Prostate gland (tissue), 2 donors: ENCODE data around the gene TMEM178B. TPM values are rescaled to one million over a fixed set of nuclear protein-coding genes. Genes with fewer than 3 reads are reported as not detected.

Experiments used
- DNase-seq: peaks from one replicate; pipeline ENCODE4 v3.0.0-alpha.2; 2019; ENCODE audit warnings: low spot score
- H3K27ac ChIP-seq, 2 donors: fragments of 200-600 bp; sonication (generic); 2 replicates each; pipeline ENCODE4 v1.5.1; 2017 to 2019
- H3K27me3 ChIP-seq: fragments of 200-600 bp; sonication (generic); replicated peaks from 2 replicates; pipeline ENCODE4 v1.5.1; 2019; ENCODE audit not compliant: insufficient read depth
- H3K36me3 ChIP-seq, 2 donors: fragments of 200-600 bp; sonication (generic); 1 replicate in 1 of 2; 2 replicates in 1 of 2; pipeline versions ENCODE4 v1.5.1 to v1.8.1; 2017 to 2019
- H3K4me1 ChIP-seq: fragments of 200-600 bp; sonication (generic); replicated peaks from 2 replicates; pipeline ENCODE4 v1.5.1; 2019
- H3K4me3 ChIP-seq, 2 donors: fragments of 200-600 bp; sonication (generic); 2 replicates each; pipeline ENCODE4 v1.5.1; 2017 to 2019
- H3K9me3 ChIP-seq: fragments of 200-600 bp; sonication (generic); 2 replicates; pipeline ENCODE4 v1.5.1; 2017
- POLR2A ChIP-seq: fragments of 450-650 bp; IDR thresholded peaks from one replicate; pipeline ENCODE4 v1.6.1; 2016; ENCODE audit warnings: antibody characterized with exemption, mild to moderate bottlenecking
- POLR2AphosphoS5 ChIP-seq: sonication (generic); formaldehyde crosslinking; IDR thresholded peaks from one replicate; pipeline ENCODE4 v1.6.1; 2017; ENCODE audit warnings: antibody characterized with exemption
- WGBS: methylation state at CpG from one replicate; pipeline ENCODE4 v1.1.5; 2018; 5-methylcytosine and 5-hydroxymethylcytosine counted together
- intact Hi-C: fragments of 100-400 bp; cut with DNase I; formaldehyde crosslinking; loops from one replicate; pipeline ENCODE4 v1.14.2; 2022
- total RNA-seq, 2 donors: library from RNA; depleted of rRNA; stranded (reverse); fragments of >200 nt; gene quantifications; one replicate each; pipeline ENCODE4 v1.1.0, GENCODE V29; 2016
- TF ChIP-seq, protein P1 (sequence below), 4 experiments: fragments of 200-600 bp in 2 of 4; fragments of 450-650 bp in 2 of 4; sonication (generic) in 2 of 4; IDR thresholded peaks; 1 replicate in 3 of 4; 2 replicates in 1 of 4; pipeline ENCODE4 v1.5.1; 2016 to 2019; ENCODE audit warnings: antibody characterized with exemption in 4 of 4, mild to moderate bottlenecking in 2 of 4, moderate library complexity in 2 of 4

TMEM178B gene
- total RNA-seq, 2 donors from 2014 or later: 3.4 to 5.2 TPM

DNA sequence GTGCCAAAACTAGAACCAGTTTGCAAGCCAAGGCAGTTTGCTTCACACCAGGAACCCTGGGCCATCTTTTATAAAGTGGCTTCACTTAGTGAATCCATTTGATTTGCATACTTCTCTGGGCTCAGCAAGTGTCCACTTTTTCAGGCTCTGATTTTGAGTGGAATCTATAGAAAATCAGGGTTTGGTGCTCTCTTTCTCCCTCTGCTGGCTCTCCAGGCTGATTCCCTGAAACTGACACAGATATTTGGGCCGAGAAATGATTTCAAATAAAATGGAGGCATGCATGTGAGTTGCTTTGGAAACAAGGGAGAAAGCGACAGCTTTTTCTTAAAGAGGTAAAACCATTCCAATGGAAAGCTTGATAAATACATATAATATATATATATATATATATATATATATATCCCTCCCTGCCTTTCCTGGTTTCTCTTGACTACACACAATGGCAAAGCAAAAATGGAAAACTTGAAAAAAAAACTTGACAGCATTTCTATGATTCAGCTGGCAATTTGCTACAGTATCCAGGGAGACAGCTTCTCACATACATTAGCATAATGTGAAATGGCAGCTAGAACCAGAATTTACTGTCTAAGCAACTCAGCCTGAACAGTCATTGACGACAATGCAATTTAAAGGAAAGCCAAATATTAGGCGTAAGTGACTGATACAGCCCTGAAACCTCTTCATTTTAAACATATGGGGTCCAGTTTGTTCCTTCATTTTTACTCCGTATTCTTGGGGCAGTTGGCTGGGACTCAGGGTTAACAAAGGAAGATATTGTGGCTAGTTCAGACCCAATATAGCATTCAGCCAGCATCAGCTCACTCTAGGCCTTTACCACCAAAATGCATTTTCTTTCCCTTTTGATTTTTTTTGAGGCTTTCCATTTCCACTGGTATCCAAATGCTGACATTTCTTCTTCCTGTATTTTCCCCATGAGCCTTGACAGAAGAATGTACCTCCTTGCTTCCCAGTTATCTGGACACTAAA, 188.5 kb downstream of the TMEM178B start:
- no peaks in the 10 kb centered on the region for H3K27me3 ChIP-seq
- no peaks in the 10 kb centered on the region for H3K36me3 ChIP-seq
- TF ChIP-seq, protein P1, sequence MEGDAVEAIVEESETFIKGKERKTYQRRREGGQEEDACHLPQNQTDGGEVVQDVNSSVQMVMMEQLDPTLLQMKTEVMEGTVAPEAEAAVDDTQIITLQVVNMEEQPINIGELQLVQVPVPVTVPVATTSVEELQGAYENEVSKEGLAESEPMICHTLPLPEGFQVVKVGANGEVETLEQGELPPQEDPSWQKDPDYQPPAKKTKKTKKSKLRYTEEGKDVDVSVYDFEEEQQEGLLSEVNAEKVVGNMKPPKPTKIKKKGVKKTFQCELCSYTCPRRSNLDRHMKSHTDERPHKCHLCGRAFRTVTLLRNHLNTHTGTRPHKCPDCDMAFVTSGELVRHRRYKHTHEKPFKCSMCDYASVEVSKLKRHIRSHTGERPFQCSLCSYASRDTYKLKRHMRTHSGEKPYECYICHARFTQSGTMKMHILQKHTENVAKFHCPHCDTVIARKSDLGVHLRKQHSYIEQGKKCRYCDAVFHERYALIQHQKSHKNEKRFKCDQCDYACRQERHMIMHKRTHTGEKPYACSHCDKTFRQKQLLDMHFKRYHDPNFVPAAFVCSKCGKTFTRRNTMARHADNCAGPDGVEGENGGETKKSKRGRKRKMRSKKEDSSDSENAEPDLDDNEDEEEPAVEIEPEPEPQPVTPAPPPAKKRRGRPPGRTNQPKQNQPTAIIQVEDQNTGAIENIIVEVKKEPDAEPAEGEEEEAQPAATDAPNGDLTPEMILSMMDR (IDR thresholded peaks at IDR 0.05): no peak
- TF ChIP-seq POLR2A: no peak
- TF ChIP-seq POLR2AphosphoS5: no peak
- intact Hi-C loops: no loop called here
- H3K4me1 ChIP-seq: no peaks in the 10 kb centered on the region
- no peak overlapping the region for H3K4me3 ChIP-seq
- H3K9me3 ChIP-seq: no peaks in the 10 kb centered on the region
- WGBS: 78% methylated on average over 5 of the region's 5 CpGs
- H3K27ac ChIP-seq: no peak overlapping the region
- DNase-seq: no peak

DNA sequence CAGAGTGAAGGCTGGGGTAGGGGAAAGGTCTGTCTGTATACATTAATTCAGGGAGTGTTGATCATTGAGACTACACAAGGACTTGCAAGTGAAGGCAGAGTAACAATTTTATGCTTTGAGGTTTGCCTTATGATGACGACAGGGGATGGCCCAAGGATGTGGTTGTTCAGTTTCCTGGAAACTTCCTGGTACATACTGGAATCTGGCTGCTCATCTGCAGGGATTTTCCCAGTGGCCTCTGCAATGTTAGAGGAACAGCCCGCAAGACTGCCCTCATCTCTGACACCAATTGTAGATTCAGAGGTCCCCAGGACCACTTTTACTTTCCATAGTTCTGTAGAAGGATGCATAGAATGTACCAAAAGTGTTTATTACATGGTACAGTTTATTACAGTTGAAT, 189.6 kb downstream of the TMEM178B start:
- Histone ChIP-seq H3K27ac (no peak overlapping the region), H3K27me3 (no peaks in the 10 kb centered on the region), H3K4me1 (no peaks in the 10 kb centered on the region), H3K9me3 (no peaks in the 10 kb centered on the region), H3K36me3 (no peaks in the 10 kb centered on the region), H3K4me3 (no peak overlapping the region)
- intact Hi-C loops: no loop called here
- WGBS: 83% methylated on average over 2 of the region's 2 CpGs
- TF ChIP-seq POLR2AphosphoS5 (no peak), POLR2A (no peak)
- TF ChIP-seq, protein P1 (IDR thresholded peaks at IDR 0.05): no peak
- no peak for DNase-seq

DNA sequence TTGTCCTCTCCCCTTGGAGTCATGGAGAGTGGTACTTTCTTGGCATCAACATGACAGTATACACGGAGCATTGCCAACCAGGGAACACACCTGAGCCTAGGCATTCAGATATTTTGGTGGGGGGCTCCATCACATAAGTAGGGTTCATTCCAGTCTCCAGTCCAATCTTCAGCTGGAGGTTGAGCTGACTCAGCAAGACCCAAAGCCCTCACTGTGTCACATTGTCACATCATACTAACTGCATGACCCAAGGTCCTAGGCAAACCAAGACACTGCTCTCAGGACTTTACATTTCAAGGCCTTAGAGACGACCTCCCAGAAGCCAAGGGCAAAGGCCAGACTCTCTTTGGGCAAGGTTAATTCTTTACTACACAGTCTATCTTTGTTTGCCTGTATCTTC, 190.1 kb downstream of the TMEM178B start:
- Histone ChIP-seq H3K4me3 (no peak overlapping the region), H3K36me3 (no peaks in the 10 kb centered on the region), H3K4me1 (no peaks in the 10 kb centered on the region), H3K27me3 (no peaks in the 10 kb centered on the region), H3K9me3 (no peaks in the 10 kb centered on the region), H3K27ac (no peak overlapping the region)
- intact Hi-C loops: no loop called here
- 64% methylated on average over 2 of the region's 2 CpGs for WGBS
- no peak for DNase-seq
- TF ChIP-seq POLR2AphosphoS5 (no peak), POLR2A (no peak)
- TF ChIP-seq, protein P1 (IDR thresholded peaks at IDR 0.05): no peak

DNA sequence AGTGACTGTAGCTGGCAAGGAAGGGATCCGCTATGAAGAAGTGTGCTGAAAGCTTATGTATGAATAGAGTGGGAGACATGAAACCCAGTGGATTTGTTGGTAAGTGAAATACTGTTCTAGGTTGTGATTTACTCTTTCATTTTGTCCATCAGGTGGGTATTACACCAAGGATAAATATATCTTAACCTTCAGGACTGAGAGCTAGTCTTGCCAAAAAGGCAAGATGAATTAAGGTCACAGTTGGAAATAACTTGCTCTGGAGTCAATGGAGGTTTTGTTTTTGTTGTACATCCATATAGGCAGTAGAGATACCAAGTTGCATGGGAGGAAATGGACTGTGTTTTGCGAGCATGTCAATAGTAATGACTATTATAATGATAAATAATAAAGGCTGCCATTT, 190.6 kb downstream of the TMEM178B start:
- intact Hi-C loops: no loop called here
- TF ChIP-seq, protein P1 (IDR thresholded peaks at IDR 0.05): no peak
- TF ChIP-seq POLR2AphosphoS5: no peak
- no peak for TF ChIP-seq POLR2A
- Histone ChIP-seq H3K27ac (no peak overlapping the region), H3K27me3 (no peaks in the 10 kb centered on the region), H3K9me3 (no peaks in the 10 kb centered on the region), H3K4me1 (no peaks in the 10 kb centered on the region), H3K36me3 (no peaks in the 10 kb centered on the region), H3K4me3 (no peak overlapping the region)
- 94% methylated on average over 2 of the region's 2 CpGs for WGBS
- no peak for DNase-seq

DNA sequence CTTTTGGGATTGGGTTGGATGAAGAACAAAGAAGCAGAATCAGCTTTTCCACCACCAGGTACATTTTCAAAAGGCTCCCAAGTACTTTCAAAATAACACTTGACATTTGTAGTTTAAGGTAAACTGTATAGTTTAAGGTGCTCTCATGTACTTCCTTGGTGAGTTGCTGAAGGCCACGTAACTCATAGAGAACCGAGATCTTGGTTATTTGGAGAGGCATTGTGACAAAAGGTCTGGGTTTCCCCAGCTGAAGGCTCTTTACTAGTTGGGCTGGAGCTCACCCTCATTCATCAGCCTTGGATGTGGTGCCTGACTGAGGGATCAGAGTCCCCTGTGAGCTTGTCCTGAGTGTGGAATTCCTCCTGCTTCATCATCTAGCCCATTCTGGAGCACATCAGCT, 191.8 kb downstream of the TMEM178B start:
- intact Hi-C loops: no loop called here
- no peaks in the 10 kb centered on the region for H3K36me3 ChIP-seq
- WGBS: 91% methylated on average over 2 of the region's 2 CpGs
- no peaks in the 10 kb centered on the region for H3K27me3 ChIP-seq
- TF ChIP-seq POLR2A: no peak
- no peak for TF ChIP-seq POLR2AphosphoS5
- TF ChIP-seq, protein P1 (IDR thresholded peaks at IDR 0.05): no peak
- no peak overlapping the region for H3K4me3 ChIP-seq
- no peak overlapping the region for H3K27ac ChIP-seq
- no peaks in the 10 kb centered on the region for H3K4me1 ChIP-seq
- DNase-seq: no peak
- no peaks in the 10 kb centered on the region for H3K9me3 ChIP-seq
